Caki2 (cell line): Measurements from ENCODE around the gene KHSRP. TPM values are rescaled to one million over a fixed set of nuclear protein-coding genes. Genes with fewer than 3 reads are reported as not detected.
"Not testable (repeated sequence)": the region's sequence is repeated elsewhere in the genome, so short reads cannot be mapped to it uniquely, and the experiment has no call there.

Source experiments
- DNase-seq: peaks from one replicate; pipeline ENCODE4 v3.0.0-alpha.2; 2015; ENCODE audit warnings: low read depth
- in situ Hi-C: cut with HindIII; loops from 2 replicates; pipeline ENCODE4 v1.10.0; 2016; ENCODE audit warnings: low sequenced_read_pairs, low pct_unique_long_range_greater_than_20kb, mixed read lengths
- total RNA-seq: library from RNA; depleted of rRNA; stranded (reverse); fragments of >200 nt; shearing (Covaris generic); gene quantifications from 2 replicates; pipeline ENCODE4 v1.2.3, GENCODE V29; 2014; ENCODE audit warnings: low replicate concordance

Gene KHSRP
- total RNA-seq, 1 experiment from 2014 or later, result 72.8 TPM

DNA sequence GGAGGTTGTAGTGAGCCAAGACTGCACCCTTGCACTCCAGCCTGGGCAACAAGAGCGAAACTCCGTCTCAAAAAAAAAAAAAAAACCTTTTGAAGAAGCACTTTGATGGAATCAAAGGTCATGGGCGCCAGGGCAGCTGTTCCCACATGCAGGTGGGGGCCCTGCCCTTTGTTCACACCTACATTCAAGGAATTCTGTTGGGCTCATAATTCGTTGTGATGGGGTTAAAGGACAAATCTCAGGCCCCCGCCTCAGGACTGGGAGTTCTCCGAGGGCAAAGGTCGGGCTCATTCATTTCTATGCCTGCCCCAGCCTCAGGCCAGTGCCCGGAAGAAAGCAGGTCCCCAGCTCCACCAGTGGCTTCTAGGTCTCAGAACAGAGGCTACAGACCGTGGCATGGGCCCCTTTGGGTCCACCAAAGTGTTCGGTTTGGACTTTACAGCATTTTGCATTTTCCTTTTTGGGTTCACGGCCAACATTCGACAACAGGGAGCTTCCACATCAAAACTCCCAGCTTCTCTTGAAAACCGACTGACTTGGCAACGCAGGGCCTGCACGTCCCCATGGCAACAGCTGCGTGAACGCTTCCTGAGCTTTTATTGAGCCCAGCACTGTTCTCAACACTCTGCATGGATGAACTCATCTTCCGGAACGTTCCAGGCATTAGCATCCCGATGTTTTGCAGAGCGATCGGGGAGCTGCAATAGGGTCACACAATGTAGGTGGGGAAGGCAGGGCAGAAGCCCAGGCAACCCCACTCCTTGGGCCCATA is 21.6 kb downstream of the KHSRP start:
- no peak for DNase-seq
- in situ Hi-C loops, result no loop called here

- DNase-seq, result no peak
- in situ Hi-C loops, result no loop called here
Measured at GRCh38 chr19:6402058-6402457, 22.6 kb downstream of the KHSRP start.

DNA sequence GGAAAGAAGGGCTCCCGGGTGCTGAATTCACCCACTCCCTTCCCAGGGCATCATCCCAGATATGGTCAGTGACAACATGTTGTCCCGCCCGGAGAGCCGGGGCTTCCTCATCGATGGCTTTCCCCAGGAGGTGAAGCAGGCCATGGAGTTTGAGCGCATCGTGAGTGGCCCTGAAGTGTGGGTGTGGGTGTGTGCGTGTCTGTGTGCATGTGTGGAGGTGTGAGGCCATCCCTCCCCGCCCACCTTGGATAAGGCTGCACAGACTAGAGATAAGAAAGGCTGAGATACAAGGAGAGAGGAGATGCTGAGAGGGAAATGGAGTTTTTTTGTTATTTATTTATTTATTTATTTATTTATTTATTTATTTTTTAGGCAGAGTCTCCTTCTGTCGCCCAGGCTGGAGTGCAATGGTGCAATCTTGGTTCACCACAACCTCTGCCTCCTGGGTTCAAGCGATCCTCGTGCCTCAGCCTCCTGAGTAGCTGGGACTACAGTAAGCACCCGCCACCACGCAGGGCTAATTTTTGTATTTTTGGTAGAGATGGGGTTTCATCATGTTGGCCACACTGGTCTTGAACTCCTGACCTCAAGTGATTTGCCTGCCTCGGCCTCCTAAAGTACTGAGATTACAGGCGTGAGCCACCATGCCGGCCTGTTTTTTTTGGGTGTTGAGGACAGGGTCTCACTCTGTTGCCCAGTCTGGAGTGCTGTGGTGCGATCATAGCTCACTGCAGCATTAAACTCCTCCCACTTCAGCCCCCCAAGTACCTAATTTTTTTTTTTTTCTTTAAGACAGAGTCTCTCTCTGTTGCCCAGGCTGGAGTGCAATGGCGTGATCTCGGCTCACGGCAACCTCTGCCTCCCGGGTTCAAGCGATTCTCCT is 24.3 kb downstream of the KHSRP start:
- DNase-seq, in situ Hi-C loops: not testable (repeated sequence)

DNA sequence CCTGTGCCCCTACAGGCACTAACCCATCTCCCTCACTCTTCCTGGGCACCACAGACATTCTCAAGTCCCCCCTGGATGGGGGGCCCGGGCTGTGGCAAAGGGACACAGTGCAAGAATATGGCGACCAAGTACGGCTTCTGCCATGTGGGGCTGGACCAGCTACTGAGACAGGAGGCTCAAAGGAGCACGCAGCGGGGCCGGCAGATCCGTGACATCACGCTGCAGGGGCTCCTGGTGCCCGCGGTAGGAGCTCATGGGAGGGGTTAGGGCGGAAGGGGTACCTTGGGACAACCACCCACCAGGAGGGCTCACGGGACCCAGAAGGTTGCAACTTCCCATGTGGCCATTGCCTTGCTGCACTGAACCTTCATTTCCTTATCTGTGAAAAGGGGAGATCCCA is 28.3 kb downstream of the KHSRP start:
- no peak for DNase-seq
- in situ Hi-C loops, result no loop called here

DNA sequence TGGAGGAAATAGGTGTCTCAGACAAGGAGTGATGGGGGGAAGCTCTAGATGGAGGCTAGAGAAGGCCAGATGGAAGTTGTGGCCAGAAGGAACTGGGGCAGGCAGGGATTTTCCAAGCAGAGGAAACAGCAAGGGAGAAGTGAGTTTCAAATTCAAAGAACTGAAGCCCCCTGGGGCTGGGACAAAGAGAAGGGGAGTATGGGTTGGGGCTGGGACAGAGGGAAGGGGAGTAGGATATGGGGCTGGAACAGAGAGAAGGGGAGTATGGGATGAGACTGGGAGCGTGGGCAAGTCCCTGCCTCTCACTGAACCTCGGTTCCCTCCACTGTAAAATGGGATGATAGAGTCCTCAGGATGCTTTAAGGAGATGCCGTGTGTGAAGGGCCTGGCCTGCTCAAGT is 29.8 kb downstream of the KHSRP start:
- DNase-seq, result no peak
- in situ Hi-C loops, result no loop called here

DNA sequence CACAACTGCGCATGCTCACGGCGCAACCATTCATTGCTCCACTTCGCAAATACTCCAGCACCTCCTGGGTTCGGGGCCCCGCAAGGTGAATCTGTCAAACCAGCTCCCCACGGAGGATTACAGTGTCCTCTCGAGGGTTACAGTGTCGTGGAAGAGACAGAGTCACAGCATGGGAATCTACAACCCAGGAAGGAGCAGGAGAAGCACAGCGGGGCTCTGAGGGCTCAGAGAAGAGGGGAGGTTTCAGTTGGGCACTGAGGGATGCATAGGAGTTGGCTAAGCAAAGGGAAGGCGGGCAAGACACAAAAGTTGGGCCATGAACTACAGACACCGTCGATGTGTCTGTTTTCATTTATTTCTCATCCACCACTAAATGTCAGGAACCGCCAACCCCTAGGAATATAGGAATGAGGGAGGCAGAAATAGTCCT is 30.6 kb downstream of the KHSRP start:
- in situ Hi-C loops, result no loop called here
- DNase-seq, result no peak

DNA sequence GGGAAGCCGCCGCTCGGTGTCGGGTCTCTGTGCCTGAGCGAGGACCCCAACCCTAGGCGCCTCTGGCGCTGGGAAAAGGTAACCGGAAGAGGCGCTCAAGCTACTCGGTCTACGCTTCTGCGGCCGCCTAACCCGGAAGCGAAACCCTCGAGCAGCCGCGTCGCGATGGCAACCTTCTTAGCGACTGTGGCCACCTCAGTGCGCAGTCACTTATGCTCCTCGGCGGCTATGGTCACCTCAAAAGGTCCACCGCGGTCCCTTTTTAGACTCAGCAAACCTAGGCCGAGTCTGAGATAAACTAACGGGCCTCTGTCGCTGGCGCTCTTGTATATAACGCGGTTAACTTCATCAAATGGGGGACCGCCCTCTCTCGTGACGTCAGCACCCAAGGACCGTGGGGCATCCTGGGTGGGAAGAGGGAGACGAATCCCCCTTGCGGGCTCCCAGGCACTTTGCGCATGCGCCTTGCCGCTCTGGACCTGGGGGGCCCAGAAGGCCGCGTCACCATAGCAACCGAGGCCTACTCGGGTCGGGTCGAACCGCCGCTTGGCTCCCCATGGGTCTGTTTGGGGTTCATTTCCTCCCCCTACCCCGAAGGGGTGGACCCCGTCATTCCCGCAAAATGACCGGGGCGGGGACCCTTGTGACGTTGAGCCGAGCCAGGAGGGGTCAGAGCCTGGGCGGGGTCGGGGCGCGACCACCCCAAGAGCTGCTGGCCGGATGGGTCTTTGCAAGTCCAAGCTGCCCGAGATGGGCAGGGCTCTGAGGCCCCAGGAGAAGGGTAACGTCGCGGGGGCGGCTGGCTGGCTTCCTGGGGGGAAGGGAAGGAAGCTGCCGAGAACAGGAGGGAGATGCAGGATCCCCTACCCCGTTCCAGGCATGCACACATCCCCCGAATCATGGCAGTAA is 31.3 kb downstream of the KHSRP start, which contains the start of gene GTF2F1:
Gene GTF2F1, minus strand, starts transcription at position 91 of the 909 bp plus-strand sequence. CDS start 169 bp downstream, outside the sequence.
- DNase-seq, result peak; percentile 88
- in situ Hi-C loops, result no loop called here

DNA sequence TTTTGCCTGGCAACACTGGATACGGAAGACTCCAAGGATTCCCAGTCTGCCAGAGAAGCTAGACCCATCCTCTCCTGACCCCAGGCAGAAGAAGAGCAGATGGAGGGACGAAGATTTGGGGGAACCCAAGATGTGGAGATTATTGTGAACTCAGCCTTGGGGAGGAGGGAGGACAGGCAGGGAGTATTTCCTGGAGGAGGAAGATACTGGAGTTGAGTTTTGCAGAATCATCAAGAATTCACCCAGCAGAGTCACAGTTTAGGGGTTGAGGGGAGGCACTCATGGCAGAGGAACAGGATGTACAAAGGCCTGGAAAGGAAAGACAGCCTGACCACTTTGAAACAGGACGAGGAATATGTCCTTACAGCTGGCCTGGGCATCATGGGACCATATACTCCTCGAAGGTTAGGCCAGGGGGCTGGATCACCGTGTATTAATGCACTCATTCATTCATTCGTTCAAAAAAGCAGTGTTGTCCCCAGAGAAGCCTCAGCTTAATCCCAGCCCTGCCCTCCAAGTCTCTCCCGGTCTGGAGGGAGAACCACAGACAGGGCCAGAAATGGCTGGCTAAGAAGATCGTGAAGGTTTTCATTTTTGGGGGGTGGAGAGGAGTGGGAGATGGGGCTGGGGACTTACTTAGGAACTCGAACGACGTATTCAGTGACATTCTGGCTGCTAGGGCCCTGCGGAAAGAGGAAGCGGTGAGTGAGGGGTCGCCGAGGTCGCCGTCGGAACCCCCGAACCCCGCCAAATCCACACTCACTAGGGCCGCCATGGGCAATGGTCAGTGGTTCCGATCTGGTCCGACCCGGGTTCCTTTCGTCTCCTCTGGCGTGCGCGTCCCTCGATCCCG is 32.2 kb downstream of the KHSRP start:
- in situ Hi-C loops, result no loop called here
- no peak for DNase-seq

- no peak for DNase-seq
- in situ Hi-C loops, result no loop called here
Measured at GRCh38 chr19:6387372-6387771, 37.2 kb downstream of the KHSRP start.

- no peak for DNase-seq
- in situ Hi-C loops, result no loop called here
Measured at GRCh38 chr19:6384381-6384780, 40.2 kb downstream of the KHSRP start.

DNA sequence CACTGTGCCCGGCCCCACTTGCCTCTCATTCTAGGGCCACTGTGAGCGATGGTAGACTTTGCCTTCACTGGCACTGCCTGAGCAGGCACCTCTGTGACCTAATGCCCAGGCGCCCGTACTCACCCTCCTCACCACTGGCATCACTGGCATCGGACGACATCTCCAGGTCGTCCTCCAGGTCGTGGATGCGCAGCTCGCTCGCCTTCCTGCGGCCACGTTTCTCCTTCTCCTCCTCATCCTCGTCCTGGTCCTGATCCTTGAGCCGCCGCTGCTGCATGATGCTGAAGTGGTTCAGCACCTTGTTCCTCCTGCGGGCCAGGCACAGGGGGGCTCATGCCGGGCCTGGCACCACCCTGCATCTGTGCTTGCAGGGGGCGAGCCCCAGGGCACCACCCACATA is 41.4 kb downstream of the KHSRP start:
- DNase-seq, result no peak
- in situ Hi-C loops, result no loop called here

DNA sequence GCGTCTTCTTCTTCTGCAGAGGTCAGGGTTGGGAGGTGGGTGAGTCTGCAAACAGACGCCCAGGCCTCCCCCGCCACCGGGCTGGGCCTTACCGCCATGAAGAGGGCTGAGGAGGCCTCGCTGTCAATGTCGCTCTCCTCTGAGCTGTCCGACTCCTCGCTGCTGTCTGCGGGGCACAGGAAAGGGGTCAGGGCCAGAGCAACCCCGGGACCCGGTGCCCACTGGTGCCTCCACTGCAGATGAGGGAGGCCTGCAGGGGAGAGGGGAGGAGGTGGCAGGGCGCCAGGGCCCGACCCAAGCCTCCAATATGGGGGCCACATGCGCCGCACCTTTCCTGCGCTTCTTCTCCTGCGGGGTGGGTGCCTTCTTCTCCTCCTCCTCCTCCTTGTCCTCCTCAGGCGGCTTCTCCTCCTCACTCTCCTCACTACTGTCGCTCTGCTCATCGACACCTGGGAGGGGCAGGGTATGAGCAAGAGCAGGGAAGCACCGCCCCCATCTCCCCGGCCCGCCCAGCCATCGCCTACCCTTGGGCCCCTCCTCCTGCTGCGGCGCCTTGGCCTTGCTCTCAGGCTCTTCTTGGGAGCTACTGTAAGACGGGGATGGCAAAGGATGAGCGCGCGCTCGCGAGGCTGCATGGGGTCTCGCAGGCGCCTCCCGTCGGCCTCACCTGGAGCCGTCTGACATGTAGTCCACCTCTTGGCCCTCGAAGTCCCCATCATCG is 43.4 kb downstream of the KHSRP start:
- in situ Hi-C loops, result no loop called here
- DNase-seq, result no peak

GRCh38 chr19:6379744-6380143 is 44.9 kb downstream of the KHSRP start:
- DNase-seq, result no peak
- in situ Hi-C loops, result no loop called here

DNA sequence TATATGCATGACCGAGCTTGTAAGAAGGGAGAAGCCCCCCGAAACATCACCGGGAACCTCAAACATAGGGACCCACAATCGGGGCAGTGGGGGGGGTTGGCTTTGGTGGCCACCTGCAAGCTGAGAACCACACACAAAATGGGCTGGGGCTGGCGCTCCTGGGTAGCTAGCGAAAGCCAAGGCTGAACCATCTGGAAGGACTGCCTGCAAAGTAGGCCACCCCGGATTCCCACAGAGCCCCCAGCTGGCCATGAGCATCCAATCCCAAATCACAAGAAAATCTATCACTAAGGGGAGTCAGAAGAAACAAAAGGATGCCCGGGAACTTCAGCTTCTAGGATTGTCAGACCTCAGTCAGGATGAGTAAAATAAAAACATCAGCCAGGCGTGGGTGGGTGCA is 46.1 kb downstream of the KHSRP start:
- in situ Hi-C loops, result no loop called here
- no peak for DNase-seq

GRCh38 chr19:6378041-6378440 is 46.6 kb downstream of the KHSRP start:
- in situ Hi-C loops, result no loop called here
- peak; percentile 15 for DNase-seq

DNA sequence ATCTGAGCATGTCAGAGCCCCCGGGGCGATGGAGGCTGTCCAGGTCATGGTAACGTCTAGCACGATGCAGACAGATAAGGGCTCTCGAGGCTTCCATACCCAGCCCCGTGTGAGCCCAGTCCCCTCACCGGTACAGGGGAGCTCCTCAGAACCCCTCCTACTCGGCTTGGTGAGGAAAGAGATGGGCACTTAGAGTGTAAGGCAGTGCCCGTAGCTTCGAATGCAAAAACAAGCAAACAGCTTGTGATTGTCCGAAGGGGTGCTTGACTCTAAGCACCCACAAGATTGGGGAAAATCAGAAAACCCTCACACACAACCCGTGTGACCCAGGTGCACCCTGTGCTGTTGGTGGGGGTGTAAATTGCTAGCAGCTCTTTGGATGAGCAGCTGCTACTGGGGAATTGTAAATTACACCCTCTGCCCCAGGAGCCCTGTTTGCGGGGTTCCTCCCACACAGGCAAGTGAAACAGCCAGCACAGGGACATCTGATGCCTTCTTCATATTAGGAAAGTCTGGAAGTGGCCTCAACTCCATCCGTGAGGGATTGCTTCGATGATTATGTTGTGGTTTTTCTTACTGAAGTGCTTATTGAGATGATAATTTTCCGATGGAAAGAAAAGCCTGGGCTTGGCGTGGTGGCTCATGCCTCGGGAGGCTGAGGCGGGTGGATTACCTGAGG is 48.0 kb downstream of the KHSRP start:
- in situ Hi-C loops, result no loop called here
- DNase-seq, result no peak
